ENCODE measurements around the gene SLC13A1. TPM values are rescaled to one million over a fixed set of nuclear protein-coding genes. Genes with fewer than 3 reads are reported as not detected.
"Not testable (repeated sequence)": the region's sequence is repeated elsewhere in the genome, so short reads cannot be mapped to it uniquely, and the experiment has no call there.

The SLC13A1 gene
- total RNA-seq, 1 experiment from 2014 or later: 0.14 TPM

DNA sequence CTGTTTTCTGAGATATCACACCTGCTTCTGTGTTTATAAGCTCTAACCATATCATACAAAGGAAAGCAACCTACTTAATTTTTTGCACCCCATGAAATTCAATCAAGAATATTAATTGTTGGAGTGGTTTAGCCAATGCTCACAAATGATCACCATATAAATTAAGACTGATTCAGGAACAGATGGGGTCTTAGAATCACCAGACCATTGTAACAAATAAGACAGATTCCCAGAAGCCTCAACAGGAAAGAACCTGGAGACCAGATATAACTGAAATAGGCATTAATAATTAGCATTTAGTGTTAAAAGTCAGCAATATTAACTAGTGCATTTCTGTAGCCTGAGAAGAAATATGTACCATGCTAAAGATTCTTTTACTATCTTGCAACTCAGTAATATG is 73.6 kb downstream of the SLC13A1 start:
- Histone ChIP-seq H3K36me3 (no peaks in the 10 kb centered on the region), H3K9me3 (replicated peaks) (no peaks in the 10 kb centered on the region), H3K27me3 (no peaks in the 10 kb centered on the region), H3K4me1 (no peaks in the 10 kb centered on the region), H3K4me3 (no peak overlapping the region), H3K27ac (no peak overlapping the region)
- DNase-seq: no peak

DNA sequence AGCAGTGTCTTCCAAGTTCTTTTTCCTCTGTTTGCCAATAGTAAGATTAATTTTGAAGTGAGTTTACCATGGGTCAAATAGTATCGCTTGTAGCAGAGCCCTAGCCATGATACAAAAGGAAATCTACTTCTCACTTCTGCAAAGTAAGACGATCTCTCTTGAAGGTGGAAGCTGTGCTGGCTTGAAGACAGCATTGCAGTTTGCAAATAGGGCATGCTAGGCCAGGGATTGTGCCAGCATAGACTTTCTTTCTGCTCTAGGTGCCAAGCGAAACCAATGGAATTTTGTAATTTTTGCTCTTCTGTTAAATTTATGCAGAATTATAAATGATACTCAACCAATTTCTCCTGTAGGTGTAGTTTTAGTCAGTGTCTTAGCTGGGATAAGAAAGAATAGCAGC is 74.5 kb downstream of the SLC13A1 start:
- Histone ChIP-seq H3K4me1 (no peaks in the 10 kb centered on the region), H3K4me3 (no peak overlapping the region), H3K27ac (no peak overlapping the region), H3K9me3 (replicated peaks) (no peaks in the 10 kb centered on the region), H3K27me3 (no peaks in the 10 kb centered on the region), H3K36me3 (no peaks in the 10 kb centered on the region)
- no peak for DNase-seq

DNA sequence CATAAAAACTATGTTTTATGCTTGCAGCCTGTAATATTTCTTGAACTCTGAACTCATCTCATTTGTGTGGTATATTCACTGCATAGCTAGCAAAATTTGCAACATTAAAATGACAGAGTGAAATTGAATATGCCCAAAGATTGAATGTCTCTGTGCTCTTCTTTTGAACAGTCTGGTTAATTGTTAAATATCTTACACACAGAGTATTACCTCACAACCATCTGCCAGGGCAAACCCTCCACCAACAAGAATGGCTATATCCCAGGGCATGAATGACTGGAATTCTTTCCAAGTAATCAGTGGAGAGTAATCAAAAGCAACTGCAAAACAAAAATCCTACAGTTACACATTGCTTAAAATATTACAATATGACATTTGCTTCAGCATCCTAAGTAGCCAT is 76.9 kb downstream of the SLC13A1 start:
- no peak for DNase-seq
- Histone ChIP-seq H3K9me3 (replicated peaks) (no peaks in the 10 kb centered on the region), H3K36me3 (no peaks in the 10 kb centered on the region), H3K27ac (no peak overlapping the region), H3K27me3 (no peaks in the 10 kb centered on the region), H3K4me1 (no peaks in the 10 kb centered on the region), H3K4me3 (no peak overlapping the region)

DNA sequence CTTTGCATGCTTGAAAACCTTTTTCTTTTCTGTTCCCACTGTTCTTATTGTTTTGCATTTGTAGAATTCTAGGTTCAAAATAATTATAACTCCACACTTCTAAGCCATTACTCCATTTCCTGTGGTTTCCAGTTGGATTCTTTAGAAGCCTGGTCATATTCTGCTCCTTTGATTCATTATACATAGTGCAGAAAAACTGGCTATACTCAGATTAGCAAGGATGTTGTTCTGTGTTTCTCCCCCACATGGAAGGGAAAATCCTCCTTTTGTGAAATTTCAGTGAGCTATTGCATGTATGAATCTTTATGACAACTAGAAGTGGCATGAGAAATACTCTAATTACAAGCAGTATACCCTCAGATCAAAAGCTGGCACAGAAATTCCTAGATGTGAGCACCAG is 79.5 kb downstream of the SLC13A1 start:
- Histone ChIP-seq H3K9me3 (replicated peaks) (no peaks in the 10 kb centered on the region), H3K27me3 (no peaks in the 10 kb centered on the region; the same call in 1 of the 2 replicates), H3K27ac (no peak overlapping the region), H3K36me3 (no peaks in the 10 kb centered on the region), H3K4me1 (no peaks in the 10 kb centered on the region), H3K4me3 (no peak overlapping the region)
- peak in 1 of 2 experiments; percentile 10 for DNase-seq

DNA sequence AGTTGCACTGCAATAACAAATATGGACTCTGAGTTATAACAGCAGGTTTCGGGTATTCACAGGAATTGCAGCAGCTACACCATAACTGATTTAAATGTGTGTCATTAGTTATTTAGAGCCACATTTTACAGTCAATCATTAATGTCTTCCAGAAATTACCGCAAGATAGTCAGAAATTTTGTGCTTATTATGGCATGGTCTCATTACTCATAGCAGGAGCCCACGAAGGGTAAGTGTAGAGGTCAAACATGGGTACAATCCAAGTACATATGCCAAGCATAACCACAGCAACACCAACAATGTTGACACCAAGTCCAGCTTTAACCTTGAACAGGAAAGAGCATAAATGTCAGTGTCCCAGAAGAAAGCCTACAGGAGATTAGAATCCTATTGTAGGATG is 84.4 kb downstream of the SLC13A1 start:
- Histone ChIP-seq H3K27me3 (no peaks in the 10 kb centered on the region; the same call in 1 of the 2 replicates), H3K4me3 (no peak overlapping the region), H3K36me3 (no peaks in the 10 kb centered on the region), H3K9me3 (replicated peaks) (no peaks in the 10 kb centered on the region), H3K27ac (no peak overlapping the region), H3K4me1 (no peaks in the 10 kb centered on the region)
- no peak for DNase-seq

DNA sequence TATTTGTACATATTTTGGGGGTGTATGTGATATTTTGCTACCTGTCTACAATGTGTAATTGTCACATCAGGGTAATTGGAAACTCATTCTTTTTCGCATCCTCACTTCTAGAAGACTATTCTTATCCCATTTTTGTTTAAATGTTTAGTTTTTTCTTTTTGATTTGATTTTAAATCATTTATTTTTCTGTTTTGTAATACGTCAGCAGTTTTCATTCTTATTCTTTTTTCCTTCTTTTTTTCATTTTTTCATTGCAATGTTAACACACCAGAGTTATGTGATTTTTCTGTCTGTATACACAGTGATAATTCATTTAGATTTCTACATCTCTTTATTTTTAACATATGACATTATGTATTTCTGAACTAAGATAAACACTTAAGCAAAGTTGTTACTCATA is 85.5 kb downstream of the SLC13A1 start:
- Histone ChIP-seq H3K4me1 (no peaks in the 10 kb centered on the region), H3K4me3 (no peak overlapping the region), H3K27ac (no peak overlapping the region), H3K36me3 (no peaks in the 10 kb centered on the region), H3K27me3 (no peaks in the 10 kb centered on the region; the same call in 1 of the 2 replicates), H3K9me3 (replicated peaks) (no peaks in the 10 kb centered on the region)
- no peak for DNase-seq

DNA sequence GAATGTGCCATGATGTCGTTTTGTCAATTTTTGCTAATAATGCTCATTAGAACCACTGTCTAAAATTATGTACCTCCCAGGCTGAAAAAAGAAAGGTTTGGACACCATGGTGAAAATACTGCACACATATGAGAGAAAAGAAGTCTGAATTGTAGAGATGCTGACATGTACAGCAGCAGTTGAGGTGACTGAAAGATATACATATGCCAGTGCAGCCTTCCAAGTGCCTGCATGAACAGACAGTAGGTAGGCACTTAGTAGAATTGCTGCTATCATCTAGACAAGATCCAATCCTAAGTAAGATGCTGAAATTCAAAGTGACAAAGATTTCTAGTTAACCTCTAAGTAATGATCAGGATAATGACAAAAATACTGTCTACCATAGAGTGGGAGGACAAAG is 86.9 kb downstream of the SLC13A1 start:
- H3K36me3 ChIP-seq: no peaks in the 10 kb centered on the region
- DNase-seq: no peak
- H3K4me3 ChIP-seq: no peak overlapping the region
- H3K4me1 ChIP-seq: no peaks in the 10 kb centered on the region
- no peak overlapping the region for H3K27ac ChIP-seq
- no peaks in the 10 kb centered on the region; the same call in 1 of the 2 replicates for H3K27me3 ChIP-seq
- peaks cover 5% of the 10 kb centered on the region; the same call in 1 of the 2 replicates for H3K9me3 ChIP-seq (replicated peaks)

DNA sequence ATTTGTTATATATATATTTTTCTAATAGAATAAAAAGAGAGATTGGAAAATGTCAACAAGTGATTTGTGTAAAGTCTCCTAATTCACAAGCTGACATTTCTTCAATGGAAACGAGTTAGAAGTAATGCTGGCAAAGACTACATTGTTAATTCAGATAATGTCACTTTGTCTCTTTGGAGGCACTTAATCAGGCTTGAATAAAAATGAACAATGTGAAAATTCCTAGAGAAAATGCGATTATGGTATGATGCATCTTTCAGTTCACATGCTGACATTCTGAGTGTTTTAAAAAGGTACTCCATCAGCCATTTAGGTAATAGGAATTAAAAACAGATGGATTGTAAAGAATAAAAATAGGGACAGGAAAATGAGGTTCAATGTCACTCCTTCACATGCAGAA is 100.1 kb downstream of the SLC13A1 start:
- Histone ChIP-seq H3K27me3 (peaks cover 3% of the 10 kb centered on the region; the same call in 1 of the 2 replicates), H3K4me3 (no peak overlapping the region), H3K9me3 (replicated peaks) (no peaks in the 10 kb centered on the region), H3K4me1 (no peaks in the 10 kb centered on the region; the same call in 1 of the 2 replicates), H3K36me3 (no peaks in the 10 kb centered on the region), H3K27ac (no peak overlapping the region)
- DNase-seq: no peak

DNA sequence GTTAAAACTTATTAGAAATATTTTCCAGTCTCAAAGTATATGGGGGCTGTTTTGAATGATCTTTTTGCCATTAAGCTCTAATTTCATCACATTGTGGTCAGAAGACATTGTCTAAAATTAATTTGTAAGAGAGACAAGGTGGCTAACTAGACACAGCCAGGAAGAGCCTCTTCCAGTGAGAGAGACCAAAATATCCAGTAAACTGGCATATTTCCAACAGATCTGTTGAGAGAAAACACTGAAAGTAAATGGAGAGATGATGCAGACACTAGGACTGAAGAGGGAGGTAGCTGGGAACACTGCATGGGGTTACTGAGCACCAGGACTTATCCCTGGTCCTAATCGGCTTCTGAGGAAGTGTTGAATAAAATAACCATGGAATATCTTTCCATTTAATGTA is 102.8 kb downstream of the SLC13A1 start:
- Histone ChIP-seq H3K27ac (no peak overlapping the region), H3K36me3 (no peaks in the 10 kb centered on the region), H3K9me3 (replicated peaks) (no peaks in the 10 kb centered on the region), H3K4me1 (no peaks in the 10 kb centered on the region; the same call in 1 of the 2 replicates), H3K4me3 (no peak overlapping the region), H3K27me3 (peaks cover 3% of the 10 kb centered on the region; the same call in 1 of the 2 replicates)
- no peak for DNase-seq

DNA sequence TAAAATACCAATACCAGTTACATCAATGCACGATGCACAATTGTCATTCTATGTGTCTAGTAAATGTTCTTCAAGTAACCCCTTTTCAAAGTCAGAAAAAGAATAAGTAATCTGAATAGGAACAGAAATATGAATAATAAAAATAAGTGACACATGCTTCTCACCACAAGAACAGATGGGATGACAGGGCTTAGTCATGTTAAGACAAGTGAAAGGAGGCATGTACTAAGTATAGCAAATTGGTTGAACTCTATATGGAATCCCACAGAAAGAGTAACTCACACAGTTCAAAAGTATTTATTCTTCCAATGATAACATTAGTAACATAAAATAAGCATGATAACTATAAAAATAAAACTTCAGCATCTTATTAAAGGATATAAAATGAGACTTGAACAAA is 103.3 kb downstream of the SLC13A1 start:
- Histone ChIP-seq H3K27me3 (peaks cover 3% of the 10 kb centered on the region; the same call in 1 of the 2 replicates), H3K4me1 (no peaks in the 10 kb centered on the region; the same call in 1 of the 2 replicates), H3K27ac (no peak overlapping the region), H3K9me3 (replicated peaks) (no peaks in the 10 kb centered on the region), H3K36me3 (no peaks in the 10 kb centered on the region), H3K4me3 (no peak overlapping the region)
- no peak for DNase-seq

DNA sequence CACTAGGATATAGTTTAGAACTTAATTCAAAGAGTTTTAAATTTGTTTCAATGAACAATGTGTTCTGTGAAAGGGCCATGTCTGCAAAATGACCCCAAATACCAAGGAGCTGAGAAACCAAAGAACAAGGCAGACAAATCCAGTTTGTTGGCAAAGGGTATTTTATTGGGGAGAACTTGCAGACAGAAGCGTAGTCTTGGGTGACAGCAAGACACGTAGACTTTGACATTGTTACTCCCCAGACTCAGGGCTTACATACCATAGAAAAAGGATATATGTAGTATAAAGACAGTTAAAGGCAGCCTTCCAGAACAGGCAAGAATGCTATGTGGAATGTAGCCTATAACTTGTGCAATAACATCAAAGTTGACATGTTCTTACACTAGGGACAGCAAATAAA is 109.3 kb downstream of the SLC13A1 start:
- no peaks in the 10 kb centered on the region; the same call in 1 of the 2 replicates for H3K27me3 ChIP-seq
- H3K36me3 ChIP-seq: no peaks in the 10 kb centered on the region
- no peak overlapping the region for H3K4me3 ChIP-seq
- DNase-seq: no peak
- no peaks in the 10 kb centered on the region for H3K9me3 ChIP-seq (replicated peaks)
- no peaks in the 10 kb centered on the region for H3K4me1 ChIP-seq
- H3K27ac ChIP-seq: no peak overlapping the region

DNA sequence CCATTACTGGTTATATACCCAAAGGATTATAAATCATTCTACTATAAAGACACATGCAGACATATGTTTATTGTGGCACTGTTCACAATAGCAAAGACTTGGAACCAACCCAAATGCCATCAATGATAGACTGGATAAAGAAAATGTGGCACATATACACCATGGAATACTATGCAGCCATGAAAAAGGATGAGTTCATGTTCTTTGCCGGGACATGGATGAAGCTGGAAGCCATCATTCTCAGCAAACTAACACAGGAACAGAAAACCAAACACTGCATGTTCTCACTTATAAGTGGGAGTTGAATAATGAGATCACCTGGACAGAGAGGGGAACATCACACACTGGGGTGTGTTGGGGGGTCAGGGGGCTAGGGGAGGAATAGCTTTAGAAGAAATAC is 112.9 kb downstream of the SLC13A1 start:
- not testable (repeated sequence) for H3K4me3 ChIP-seq; H3K27ac ChIP-seq; DNase-seq; H3K27me3 ChIP-seq; H3K4me1 ChIP-seq; H3K36me3 ChIP-seq; H3K9me3 ChIP-seq (replicated peaks)

DNA sequence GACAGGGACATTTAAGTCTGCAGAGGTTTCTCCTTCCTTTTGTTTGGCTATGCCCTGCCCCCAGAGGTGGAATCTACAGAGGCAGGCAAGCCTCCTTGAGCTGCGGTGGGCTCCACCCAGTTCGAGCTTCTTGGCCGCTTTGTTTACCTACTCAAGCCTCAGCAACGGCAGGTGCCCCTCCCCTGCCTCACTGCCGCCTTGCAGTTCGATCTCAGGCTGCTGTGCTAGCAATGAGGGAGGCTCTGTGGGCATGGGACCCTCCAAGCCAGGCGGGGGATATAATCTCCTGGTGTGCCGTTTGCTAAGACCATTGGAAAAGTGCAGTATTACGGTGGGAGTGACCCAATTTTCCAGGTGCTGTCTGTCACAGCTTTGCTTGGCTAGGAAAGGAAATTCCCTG is 114.9 kb downstream of the SLC13A1 start:
- not testable (repeated sequence) for H3K27ac ChIP-seq; DNase-seq; H3K4me1 ChIP-seq; H3K36me3 ChIP-seq; H3K4me3 ChIP-seq; H3K27me3 ChIP-seq; H3K9me3 ChIP-seq (replicated peaks)

DNA sequence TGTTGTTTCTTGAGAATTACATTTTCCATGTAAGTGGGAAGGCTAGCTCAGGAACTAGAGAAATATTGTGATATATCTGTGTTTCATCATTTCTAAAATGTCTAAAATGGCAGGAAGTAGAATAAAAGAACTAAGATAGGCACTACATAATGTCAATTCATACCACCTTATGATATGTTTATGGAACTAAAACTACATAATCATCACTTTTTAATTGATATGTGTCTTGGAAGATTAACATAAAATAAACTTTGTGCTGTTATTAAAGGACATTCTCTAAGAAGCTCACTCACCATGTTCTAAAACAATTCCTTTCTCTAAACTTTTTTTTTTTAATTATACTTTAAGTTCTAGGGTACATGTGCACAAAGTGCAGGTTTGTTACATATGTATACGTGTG is 120.7 kb downstream of the SLC13A1 start:
- no peaks in the 10 kb centered on the region for H3K9me3 ChIP-seq (replicated peaks)

DNA sequence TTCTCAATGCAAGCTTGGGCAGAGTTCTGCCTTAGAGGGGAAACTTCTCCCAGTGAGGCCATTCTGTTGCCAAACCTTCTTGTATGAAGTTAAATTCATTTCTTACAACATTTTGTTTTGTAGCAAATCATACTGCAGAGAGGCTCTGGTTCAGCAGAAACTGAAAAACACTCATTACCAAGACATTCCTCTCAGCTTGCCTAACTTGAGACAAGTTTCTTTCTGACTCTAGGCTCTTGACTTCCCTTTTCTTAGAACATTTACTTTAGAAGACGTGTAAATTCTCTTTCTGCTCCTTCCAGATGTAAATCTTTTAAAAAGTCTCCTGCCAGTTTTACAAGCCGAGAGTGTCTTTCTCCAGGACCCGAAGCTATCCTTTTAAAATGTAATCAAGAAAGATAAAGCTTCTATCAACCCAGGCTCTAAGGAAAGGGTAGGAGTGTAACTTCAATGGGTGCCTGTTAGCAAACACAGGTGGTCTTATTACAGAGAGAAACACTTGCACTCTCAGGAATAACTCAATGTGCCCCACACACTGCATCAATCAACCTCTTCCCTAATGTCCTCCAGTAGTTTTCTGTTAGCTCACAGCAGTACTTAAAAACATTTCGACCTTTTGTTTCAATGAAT is 123.8 kb downstream of the SLC13A1 start:
- H3K4me1 ChIP-seq: no peaks in the 10 kb centered on the region
- no peak overlapping the region for H3K27ac ChIP-seq
- H3K36me3 ChIP-seq: no peaks in the 10 kb centered on the region
- H3K27me3 ChIP-seq: 0 out of 2 replicates have a peak, but pooled peaks cover 3% of the 10 kb centered on the region
- no peaks in the 10 kb centered on the region for H3K9me3 ChIP-seq (replicated peaks)
- H3K4me3 ChIP-seq: no peak overlapping the region
- DNase-seq: no peak

More for the DNA sequence above, 120.7 kb downstream of the SLC13A1 start:
- Histone ChIP-seq H3K36me3 (no peaks in the 10 kb centered on the region), H3K4me3 (no peak overlapping the region), H3K27me3 (no peaks in the 10 kb centered on the region), H3K27ac (no peak overlapping the region), H3K4me1 (no peaks in the 10 kb centered on the region)
- no peak for DNase-seq

DNA sequence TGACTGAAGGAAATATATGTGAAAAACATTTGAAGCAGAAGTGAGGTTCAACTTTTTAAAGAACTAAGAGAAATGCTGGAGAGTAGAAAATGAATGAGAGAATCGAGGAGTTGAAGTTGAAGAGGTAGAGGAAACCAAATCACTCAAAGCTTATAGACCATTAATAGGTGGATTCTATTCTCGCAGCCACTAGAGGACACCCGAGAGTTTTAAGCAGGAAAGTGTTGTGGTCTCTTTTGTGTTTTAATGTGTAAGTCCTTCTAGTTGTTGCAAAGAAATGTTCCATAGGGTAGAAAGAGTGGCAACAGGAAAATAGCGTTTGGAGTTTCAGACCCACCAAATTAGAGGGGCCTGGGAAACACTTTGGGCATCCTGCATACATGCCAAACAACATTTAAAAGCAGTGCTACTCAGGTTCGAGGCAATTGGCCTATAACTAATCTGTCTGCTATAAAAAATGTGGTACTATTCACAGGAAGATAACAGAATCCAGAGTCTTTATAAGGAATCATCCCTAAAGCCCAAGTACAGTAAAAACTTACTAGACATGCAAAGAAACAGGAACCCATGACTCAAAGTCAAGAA is 129.0 kb downstream of the SLC13A1 start:
- Histone ChIP-seq H3K4me3 (no peak overlapping the region), H3K27ac (no peak overlapping the region), H3K9me3 (replicated peaks) (no peaks in the 10 kb centered on the region), H3K27me3 (0 out of 2 replicates have a peak, but pooled peaks cover 3% of the 10 kb centered on the region), H3K36me3 (no peaks in the 10 kb centered on the region), H3K4me1 (no peaks in the 10 kb centered on the region)
- peak; percentile 24 to 65 for DNase-seq
